Ascending aorta (tissue), 2 donors: ENCODE results near the gene TAF11L4. TPM values are rescaled to one million over a fixed set of nuclear protein-coding genes. Genes with fewer than 3 reads are reported as not detected.
"Not testable (repeated sequence)": the region's sequence is repeated elsewhere in the genome, so short reads cannot be mapped to it uniquely, and the experiment has no call there.

Experiments used
- DNase-seq, 2 donors: peaks; one replicate each; pipeline ENCODE4 v3.0.0-alpha.2; 2019; ENCODE audit warnings: low spot score in 2 of 2
- H3K27ac ChIP-seq, 2 donors: fragments of 200-600 bp; sonication (generic); one replicate each; pipeline ENCODE4 v1.5.1; 2016 to 2017; ENCODE audit warnings: mild to moderate bottlenecking in 1 of 2
- H3K27me3 ChIP-seq: fragments of 200-600 bp; sonication (generic); one replicate; pipeline ENCODE4 v1.5.1; 2017
- H3K36me3 ChIP-seq, 2 donors: fragments of 200-600 bp; sonication (generic); one replicate each; pipeline ENCODE4 v1.5.1; 2016
- H3K4me1 ChIP-seq, 2 donors: fragments of 200-600 bp; sonication (generic); one replicate each; pipeline ENCODE4 v1.5.1; 2016 to 2017; ENCODE audit warnings: mild to moderate bottlenecking in 1 of 2
- H3K4me3 ChIP-seq, 2 donors: fragments of 200-600 bp; sonication (generic); one replicate each; pipeline ENCODE4 v1.5.1; 2016 to 2017; ENCODE audit warnings: mild to moderate bottlenecking in 1 of 2
- H3K9me3 ChIP-seq, 2 donors: fragments of 200-600 bp; sonication (generic); one replicate each; pipeline ENCODE4 v1.5.1; 2016
- CTCF ChIP-seq, 3 experiments: fragments of 200-600 bp in 2 of 3; fragments of 450-650 bp in 1 of 3; sonication (generic) in 2 of 3; IDR thresholded peaks; one replicate each; pipeline ENCODE4 v1.5.1; 2016 to 2019; ENCODE audit warnings: antibody characterized with exemption in 3 of 3, mild to moderate bottlenecking in 1 of 3, moderate library complexity in 1 of 3
- intact Hi-C: fragments of 100-400 bp; cut with DNase I; formaldehyde crosslinking; loops from one replicate; pipeline ENCODE4 v1.15.1; 2023
- total RNA-seq: library from RNA; depleted of rRNA; stranded (reverse); fragments of >200 nt; gene quantifications from one replicate; pipeline ENCODE4 v1.1.0, GENCODE V29; 2016

Gene TAF11L4
- total RNA-seq: not detected

GRCh38 chr5:17521501-17521900 lies at the start of gene TAF11L4:
Gene TAF11L4, plus strand, starts transcription at chr5:17521801.
- H3K4me1 ChIP-seq, H3K27ac ChIP-seq, intact Hi-C loops, H3K9me3 ChIP-seq, DNase-seq, H3K36me3 ChIP-seq, H3K4me3 ChIP-seq, H3K27me3 ChIP-seq: not testable (repeated sequence)

- intact Hi-C loops, DNase-seq: not testable (repeated sequence)
These were observed 46.5 kb upstream of the TAF11L4 start for GRCh38 chr5:17475064-17475463.

GRCh38 chr5:17477043-17477442 lies 44.6 kb upstream of the TAF11L4 start:
- H3K4me3 ChIP-seq: no peak overlapping the region
- TF ChIP-seq CTCF (IDR thresholded peaks at IDR 0.05): no peak
- no peaks in the 10 kb centered on the region for H3K36me3 ChIP-seq
- intact Hi-C loops: no loop called here
- H3K4me1 ChIP-seq: no peaks in the 10 kb centered on the region
- no peak overlapping the region for H3K27ac ChIP-seq
- no peaks in the 10 kb centered on the region for H3K9me3 ChIP-seq
- no peak for DNase-seq
- H3K27me3 ChIP-seq: no peaks in the 10 kb centered on the region

More at GRCh38 chr5:17475064-17475463, 46.5 kb upstream of the TAF11L4 start:
- not testable (repeated sequence) for H3K36me3 ChIP-seq, H3K27me3 ChIP-seq, H3K27ac ChIP-seq, H3K4me3 ChIP-seq, H3K4me1 ChIP-seq, H3K9me3 ChIP-seq

- TF ChIP-seq CTCF (IDR thresholded peaks at IDR 0.05): no peak
- intact Hi-C loops: no loop called here
- Histone ChIP-seq H3K36me3 (no peaks in the 10 kb centered on the region), H3K9me3 (no peaks in the 10 kb centered on the region), H3K27ac (no peak overlapping the region), H3K27me3 (no peaks in the 10 kb centered on the region), H3K4me3 (no peak overlapping the region), H3K4me1 (no peaks in the 10 kb centered on the region)
- no peak for DNase-seq
These were observed 43.9 kb upstream of the TAF11L4 start for GRCh38 chr5:17477573-17478265.

GRCh38 chr5:17481378-17481777 lies 40.2 kb upstream of the TAF11L4 start:
- H3K27ac ChIP-seq: no peak overlapping the region
- H3K27me3 ChIP-seq: no peaks in the 10 kb centered on the region
- no peaks in the 10 kb centered on the region for H3K9me3 ChIP-seq
- no peak for DNase-seq
- no peaks in the 10 kb centered on the region for H3K4me1 ChIP-seq
- H3K4me3 ChIP-seq: no peak overlapping the region
- no peaks in the 10 kb centered on the region for H3K36me3 ChIP-seq
- intact Hi-C loops: loop anchor here (10.0 kb wide), 1 partner anchor 267 kb away; the partner anchor contains the start of gene BASP1
- no peak for TF ChIP-seq CTCF (IDR thresholded peaks at IDR 0.05)

- no peak for DNase-seq
- intact Hi-C loops: loop anchor here (10.0 kb wide), 1 partner anchor 268 kb away; the partner anchor contains the start of gene BASP1
These were observed 38.8 kb upstream of the TAF11L4 start for GRCh38 chr5:17482790-17483189.

GRCh38 chr5:17486464-17487173 lies 35.0 kb upstream of the TAF11L4 start:
- not testable (repeated sequence) for H3K27ac ChIP-seq, DNase-seq, H3K9me3 ChIP-seq, H3K36me3 ChIP-seq, H3K4me1 ChIP-seq, H3K27me3 ChIP-seq, H3K4me3 ChIP-seq
- intact Hi-C loops: loop anchor here (10.0 kb wide), 1 partner anchor 272 kb away; the partner anchor contains the start of gene BASP1

More at GRCh38 chr5:17482790-17483189, 38.8 kb upstream of the TAF11L4 start:
- Histone ChIP-seq H3K9me3 (no peaks in the 10 kb centered on the region), H3K27ac (no peak overlapping the region), H3K4me3 (no peak overlapping the region), H3K4me1 (no peaks in the 10 kb centered on the region), H3K36me3 (no peaks in the 10 kb centered on the region), H3K27me3 (no peaks in the 10 kb centered on the region)
- TF ChIP-seq CTCF (IDR thresholded peaks at IDR 0.05): no peak
